Measurements from ENCODE around the gene AAK1. TPM values are rescaled to one million over a fixed set of nuclear protein-coding genes. Genes with fewer than 3 reads are reported as not detected.

The AAK1 gene
- polyA plus RNA-seq, 1 of the 3 experiments (the other 2 are of a cell fraction) = 13.4 TPM

- TF ChIP-seq GATA2 (CRISPR knock-in tag; IDR thresholded peaks at IDR 0.05) (no peak), POLR2AphosphoS5 (IDR thresholded peaks at IDR 0.05; ENCODE audit: low read depth, low read length) (no peak), TCF12 (IDR thresholded peaks at IDR 0.05) (no peak), CTCF (IDR thresholded peaks at IDR 0.05) (no peak), USF2 (IDR thresholded peaks at IDR 0.05; ENCODE audit: borderline replicate concordance, low read depth, low read length) (no peak), FOSL2 (IDR thresholded peaks at IDR 0.05; ENCODE audit: borderline replicate concordance, low read depth) (no peak), NRF1 (IDR thresholded peaks at IDR 0.05; ENCODE audit: low read depth, low read length) (no peak)
Observed at GRCh38 chr2:69546646-69547045, 96.9 kb downstream of the AAK1 start (continued).

- no peak for TF ChIP-seq ELF1 (IDR thresholded peaks at IDR 0.05)
- TF ChIP-seq, protein P1, sequence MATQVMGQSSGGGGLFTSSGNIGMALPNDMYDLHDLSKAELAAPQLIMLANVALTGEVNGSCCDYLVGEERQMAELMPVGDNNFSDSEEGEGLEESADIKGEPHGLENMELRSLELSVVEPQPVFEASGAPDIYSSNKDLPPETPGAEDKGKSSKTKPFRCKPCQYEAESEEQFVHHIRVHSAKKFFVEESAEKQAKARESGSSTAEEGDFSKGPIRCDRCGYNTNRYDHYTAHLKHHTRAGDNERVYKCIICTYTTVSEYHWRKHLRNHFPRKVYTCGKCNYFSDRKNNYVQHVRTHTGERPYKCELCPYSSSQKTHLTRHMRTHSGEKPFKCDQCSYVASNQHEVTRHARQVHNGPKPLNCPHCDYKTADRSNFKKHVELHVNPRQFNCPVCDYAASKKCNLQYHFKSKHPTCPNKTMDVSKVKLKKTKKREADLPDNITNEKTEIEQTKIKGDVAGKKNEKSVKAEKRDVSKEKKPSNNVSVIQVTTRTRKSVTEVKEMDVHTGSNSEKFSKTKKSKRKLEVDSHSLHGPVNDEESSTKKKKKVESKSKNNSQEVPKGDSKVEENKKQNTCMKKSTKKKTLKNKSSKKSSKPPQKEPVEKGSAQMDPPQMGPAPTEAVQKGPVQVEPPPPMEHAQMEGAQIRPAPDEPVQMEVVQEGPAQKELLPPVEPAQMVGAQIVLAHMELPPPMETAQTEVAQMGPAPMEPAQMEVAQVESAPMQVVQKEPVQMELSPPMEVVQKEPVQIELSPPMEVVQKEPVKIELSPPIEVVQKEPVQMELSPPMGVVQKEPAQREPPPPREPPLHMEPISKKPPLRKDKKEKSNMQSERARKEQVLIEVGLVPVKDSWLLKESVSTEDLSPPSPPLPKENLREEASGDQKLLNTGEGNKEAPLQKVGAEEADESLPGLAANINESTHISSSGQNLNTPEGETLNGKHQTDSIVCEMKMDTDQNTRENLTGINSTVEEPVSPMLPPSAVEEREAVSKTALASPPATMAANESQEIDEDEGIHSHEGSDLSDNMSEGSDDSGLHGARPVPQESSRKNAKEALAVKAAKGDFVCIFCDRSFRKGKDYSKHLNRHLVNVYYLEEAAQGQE (IDR thresholded peaks at IDR 0.05; ENCODE audit: low read depth, low read length) = no peak
- Histone ChIP-seq H3K4me2 (no peak overlapping the region), H2AFZ (ENCODE audit: low read depth) (no peak overlapping the region), H3K4me3 (ENCODE audit: low read depth in 2 of 2, low read length in 1 of 2) (no peak overlapping the region), H3K9ac (no peak overlapping the region), H3K79me2 (ENCODE audit: insufficient read depth) (peaks cover 53% of the 10 kb centered on the region), H4K20me1 (ENCODE audit: insufficient read depth) (peaks cover 10% of the 10 kb centered on the region), H3F3A (replicated peaks; ENCODE audit: insufficient read depth) (peaks cover 16% of the 10 kb centered on the region), H3K9me2 (no peaks in the 10 kb centered on the region), H3K36me3 (replicated peaks in 1 of 2; ENCODE audit: control insufficient read depth in 1 of 2, insufficient read depth in 2 of 2, low read length in 1 of 2) (peaks cover 22 to 36% of the 10 kb centered on the region in 2 experiments), H3K4me1 (ENCODE audit: control insufficient read depth in 1 of 2, insufficient read depth in 2 of 2, low read depth in 1 of 2, low read length in 1 of 2) (peaks cover 8 to 10% of the 10 kb centered on the region in 2 experiments; a peak in 3 of 4 replicates), H3K9me3 (no peaks in the 10 kb centered on the region), H3K27ac (ENCODE audit: low read depth in 2 of 2, low read length in 1 of 2) (no peak overlapping the region), H3K27me3 (ENCODE audit: insufficient read depth) (no peaks in the 10 kb centered on the region)
- no peak for DNase-seq
- ChIA-PET POLR2A (interaction anchor here (0.6 kb wide), 1 partner anchor 638 kb away, joined by 3 read pairs; no protein-coding TSS in a partner anchor), CTCF (no interaction called here)
- 100% methylated on average over 2 of the region's 2 CpGs for WGBS (ENCODE audit: low lambda C conversion rate)
Observed at GRCh38 chr2:69545477-69545932, 98.0 kb downstream of the AAK1 start.
